ENCODE data around the gene RPL18A. TPM values are rescaled to one million over a fixed set of nuclear protein-coding genes. Genes with fewer than 3 reads are reported as not detected.

RPL18A gene
- polyA plus RNA-seq, 2 of the 4 experiments (the other 2 are of a cell fraction), result 696 to 1,807 TPM

DNA sequence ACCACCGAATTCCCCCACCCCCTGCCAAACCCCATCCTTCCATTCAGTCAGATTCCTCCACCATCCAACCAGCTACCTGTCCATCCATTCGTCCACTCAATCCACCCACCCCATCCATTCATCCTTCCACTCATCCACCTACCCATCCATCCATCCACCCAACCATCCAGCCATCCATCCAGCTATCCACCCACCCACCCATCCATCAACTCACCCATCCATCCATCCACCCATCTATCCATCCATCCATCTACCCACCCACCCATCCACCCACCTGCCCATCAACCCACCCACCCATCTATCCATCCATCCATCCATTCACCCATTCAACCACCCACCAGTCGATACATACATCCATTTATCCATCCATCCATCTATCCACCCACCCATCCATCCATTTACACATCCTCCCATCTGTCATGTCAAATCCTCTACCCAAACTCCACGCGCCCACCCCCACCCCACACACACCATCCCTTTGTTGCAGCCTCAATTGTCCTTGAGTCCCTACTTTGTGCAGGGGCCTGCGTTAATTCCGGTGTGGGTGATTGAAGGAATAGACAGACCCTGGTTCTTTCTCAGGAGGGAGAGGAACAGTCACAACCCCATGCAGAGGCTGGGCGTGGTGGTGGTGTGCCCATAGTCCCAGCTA lies 6.7 kb downstream of the RPL18A start:
- no peak for DNase-seq (ENCODE audit: low read depth in 1 of 2, low spot score in 1 of 2)
- ChIA-PET CTCF (interaction anchor here (0.9 to 10.9 kb wide), 3 partner anchors 10 to 68 kb away, joined by 3 to 295 read pairs (median 3); partner anchors contain the start of gene CCDC124), POLR2A (interaction anchor here (0.7 to 1.5 kb wide), 2 partner anchors 66 to 81 kb away, joined by 3 to 12 read pairs; partner anchors contain the start of gene CCDC124)
- no peak overlapping the region for H3K4me2 ChIP-seq
- H3K9me3 ChIP-seq, result no peaks in the 10 kb centered on the region
- FAIRE-seq, result no peak
- peak; percentile 5 to 11; a peak in 3 of 6 replicates for ATAC-seq
- peak overlapping the region in 1 of 2 experiments; percentile 64; a peak in 3 of 6 replicates for H3K27ac ChIP-seq
- H3K4me1 ChIP-seq, result peaks cover 41% of the 10 kb centered on the region
- TF ChIP-seq PHF8 (IDR thresholded peaks at IDR 0.05; ENCODE audit: borderline replicate concordance, low read depth) (no peak), POLR2AphosphoS2 (conservative IDR thresholded peaks at IDR 0.05; ENCODE audit: low read length) (peak; percentile 47; the same call in 1 of the 2 replicates), BHLHE40 (IDR thresholded peaks at IDR 0.05; ENCODE audit: low read depth, low read length) (no peak), RNF2 (IDR thresholded peaks at IDR 0.05; ENCODE audit: borderline replicate concordance, low read depth) (no peak), EP300 (IDR thresholded peaks at IDR 0.05) (no peak), TFCP2L1 (CRISPR knock-in tag; IDR thresholded peaks at IDR 0.05) (peak; percentile 30; the same call in 1 of the 2 replicates), NFE2L2 (conservative IDR thresholded peaks at IDR 0.05; ENCODE audit: low read length) (no peak), EHF (CRISPR knock-in tag; IDR thresholded peaks at IDR 0.05) (no peak), ZNF302 (CRISPR knock-in tag; IDR thresholded peaks at IDR 0.05) (no peak), HOXB5 (CRISPR knock-in tag; IDR thresholded peaks at IDR 0.05) (no peak), CBX8 (IDR thresholded peaks at IDR 0.05) (no peak)
- 85% methylated on average over 5 of the region's 8 CpGs for WGBS (ENCODE audit: missing lambda C conversion rate)
- H3K4me3 ChIP-seq, result no peak overlapping the region

DNA sequence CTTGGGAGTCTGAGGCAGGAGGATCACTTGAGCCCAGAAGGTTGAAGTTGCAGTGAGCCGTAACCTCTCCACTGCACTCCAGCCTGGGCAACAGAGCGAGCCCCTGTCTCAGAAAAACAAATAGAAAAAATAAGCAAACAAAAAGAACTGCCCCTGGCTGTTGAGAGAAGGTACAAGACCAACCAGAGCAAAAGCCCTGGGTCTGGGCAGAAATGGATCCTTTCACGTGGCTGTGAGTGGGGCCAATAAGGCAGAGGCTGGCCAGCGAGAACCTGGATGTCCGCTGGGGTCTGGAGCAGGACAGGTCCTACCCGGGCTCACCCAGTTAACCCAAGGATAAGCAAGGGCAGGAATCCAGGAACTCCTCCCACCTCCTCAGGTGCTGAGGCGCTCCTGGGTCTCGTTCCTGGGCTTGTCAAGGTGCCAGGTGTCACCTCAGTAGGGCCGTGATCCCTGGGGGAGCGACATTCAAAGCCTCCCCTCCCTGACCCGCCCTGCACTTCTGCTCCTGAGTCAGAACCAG lies 7.3 kb downstream of the RPL18A start:
- no peak overlapping the region for H3K4me2 ChIP-seq
- FAIRE-seq (no peak), DNase-seq (ENCODE audit: low read depth in 1 of 2, low spot score in 1 of 2) (no peak), ATAC-seq (peak; percentile 8 to 10; a peak in 4 of 6 replicates)
- no peak overlapping the region for H3K27ac ChIP-seq
- ChIA-PET POLR2A (interaction anchor here (1.1 kb wide), 1 partner anchor 66 kb away, joined by 3 read pairs; the partner anchor contains the start of gene CCDC124), CTCF (interaction anchor here (10.9 kb wide), 1 partner anchor 68 kb away, joined by 295 read pairs; the partner anchor contains the start of gene CCDC124)
- no peak overlapping the region for H3K4me3 ChIP-seq
- H3K9me3 ChIP-seq, result no peaks in the 10 kb centered on the region
- H3K4me1 ChIP-seq, result peaks cover 35% of the 10 kb centered on the region
- TF ChIP-seq NPAS2 (CRISPR knock-in tag; IDR thresholded peaks at IDR 0.05; ENCODE audit: borderline replicate concordance), result no peak
- TF ChIP-seq CEBPB (IDR thresholded peaks at IDR 0.05), result no peak
- no peak; the same call in 1 of the 2 replicates for TF ChIP-seq POLR2AphosphoS2 (conservative IDR thresholded peaks at IDR 0.05; ENCODE audit: low read length)
- no peak for TF ChIP-seq RNF2 (IDR thresholded peaks at IDR 0.05; ENCODE audit: borderline replicate concordance, low read depth)
- TF ChIP-seq MYC (IDR thresholded peaks at IDR 0.05; ENCODE audit: borderline replicate concordance, low read length), result no peak
- no peak for TF ChIP-seq NR3C1 (IDR thresholded peaks at IDR 0.05)
- no peak for TF ChIP-seq TP53 (CRISPR knock-in tag; IDR thresholded peaks at IDR 0.05)
- no peak for TF ChIP-seq FOSB (CRISPR knock-in tag; IDR thresholded peaks at IDR 0.05)
- no peak for TF ChIP-seq HDAC2 (IDR thresholded peaks at IDR 0.05)
- no peak for TF ChIP-seq BHLHE40 (IDR thresholded peaks at IDR 0.05; ENCODE audit: low read depth, low read length)
- TF ChIP-seq, protein P1, sequence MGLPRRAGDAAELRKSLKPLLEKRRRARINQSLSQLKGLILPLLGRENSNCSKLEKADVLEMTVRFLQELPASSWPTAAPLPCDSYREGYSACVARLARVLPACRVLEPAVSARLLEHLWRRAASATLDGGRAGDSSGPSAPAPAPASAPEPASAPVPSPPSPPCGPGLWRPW (IDR thresholded peaks at IDR 0.05), result no peak
- 71% methylated on average over 11 of the region's 11 CpGs for WGBS (ENCODE audit: missing lambda C conversion rate)

DNA sequence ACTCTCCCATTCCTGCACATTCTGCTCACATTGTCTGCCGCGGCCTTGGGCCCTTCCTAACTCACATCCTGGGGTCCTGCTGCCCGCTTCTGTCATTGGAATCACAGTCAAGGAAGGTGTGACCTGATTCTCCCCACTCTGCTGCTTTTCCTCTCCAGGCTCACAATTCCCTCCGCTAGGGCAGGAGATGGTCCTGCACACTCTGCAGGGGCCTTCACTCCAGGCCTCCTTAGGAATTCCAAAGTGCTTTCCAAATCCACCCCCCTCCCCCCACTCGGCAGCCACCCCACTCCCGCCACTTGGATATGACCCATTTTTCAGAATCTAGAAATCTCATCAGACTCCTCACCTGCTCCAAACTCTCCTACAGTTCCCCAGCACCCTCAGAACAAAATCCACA lies 9.0 kb downstream of the RPL18A start:
- 77% methylated on average over 5 of the region's 6 CpGs for whole genome bisulfite sequencing (ENCODE audit: missing lambda C conversion rate)
- H3K27ac ChIP-seq, result no peak overlapping the region
- H3K4me3 ChIP-seq, result no peak overlapping the region
- DNase-seq (ENCODE audit: low read depth in 1 of 2, low spot score in 1 of 2), result no peak
- FAIRE-seq, result no peak
- no peak for ATAC-seq
- TF ChIP-seq SREBF2 (IDR thresholded peaks at IDR 0.05) (no peak), RARB (CRISPR knock-in tag; IDR thresholded peaks at IDR 0.05) (no peak), POLR2A (IDR thresholded peaks at IDR 0.05; ENCODE audit: low read length) (no peak), CBX8 (IDR thresholded peaks at IDR 0.05) (no peak), RFX5 (IDR thresholded peaks at IDR 0.05) (no peak), FOSB (CRISPR knock-in tag; IDR thresholded peaks at IDR 0.05) (no peak), SMC3 (IDR thresholded peaks at IDR 0.05) (no peak), FOXS1 (CRISPR knock-in tag; IDR thresholded peaks at IDR 0.05) (no peak), FOSL2 (IDR thresholded peaks at IDR 0.05) (no peak), FOSL2 (CRISPR knock-in tag; IDR thresholded peaks at IDR 0.05) (no peak), ZFP36 (IDR thresholded peaks at IDR 0.05; ENCODE audit: borderline replicate concordance, partially characterized antibody) (no peak), MAX (IDR thresholded peaks at IDR 0.05) (no peak), PHF8 (IDR thresholded peaks at IDR 0.05; ENCODE audit: borderline replicate concordance, low read depth) (no peak), CHD4 (IDR thresholded peaks at IDR 0.05; ENCODE audit: borderline replicate concordance) (no peak), KDM5A (IDR thresholded peaks at IDR 0.05) (no peak), NFE2L2 (conservative IDR thresholded peaks at IDR 0.05; ENCODE audit: low read length) (no peak)
- TF ChIP-seq, protein P1 (IDR thresholded peaks at IDR 0.05), result no peak
- H3K4me2 ChIP-seq, result no peak overlapping the region
- POLR2A ChIA-PET, result interaction anchor here (1.1 kb wide), 1 partner anchor 66 kb away, joined by 3 read pairs; no protein-coding TSS in a partner anchor
- H3K9me3 ChIP-seq, result no peaks in the 10 kb centered on the region
- peaks cover 19% of the 10 kb centered on the region; the same call in 2 of the 3 replicates for H3K4me1 ChIP-seq
- CTCF ChIA-PET, result interaction anchor here (0.6 to 10.9 kb wide), 2 partner anchors 27 to 66 kb away, joined by 3 to 295 read pairs; partner anchors contain the start of gene CCDC124
